HG02840 (cell line): ENCODE measurements around the gene PTPRD.

ENCODE experiments used
- ATAC-seq: cut with Tn5 transposase; IDR thresholded peaks from one replicate; pipeline ENCODE4 v1.9.1; 2021; ENCODE audit warnings: mild to moderate bottlenecking, moderate library complexity, moderate number of reproducible peaks; ENCODE audit not compliant: unreplicated experiment, low FRiP score

Gene PTPRD

DNA sequence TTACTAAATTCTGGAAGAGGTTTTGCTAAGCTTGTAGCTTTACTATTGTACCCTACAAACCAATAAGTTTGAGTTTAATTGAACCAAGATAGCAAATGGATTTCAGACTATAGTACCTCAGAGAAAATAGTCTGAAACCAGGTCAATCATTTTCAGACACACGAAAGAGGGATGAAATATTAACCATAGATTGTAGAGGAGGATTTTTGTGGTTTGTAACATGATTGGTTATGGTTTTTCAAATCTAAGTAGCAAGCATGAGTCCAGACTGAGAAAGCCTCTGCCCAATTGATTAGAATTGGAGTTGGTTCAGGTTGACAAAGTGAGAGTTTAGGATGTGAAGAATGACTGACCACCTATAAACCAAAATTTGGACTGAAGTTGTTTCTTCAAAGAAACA lies 2250.6 kb downstream of the PTPRD start:
- ATAC-seq = no peak

DNA sequence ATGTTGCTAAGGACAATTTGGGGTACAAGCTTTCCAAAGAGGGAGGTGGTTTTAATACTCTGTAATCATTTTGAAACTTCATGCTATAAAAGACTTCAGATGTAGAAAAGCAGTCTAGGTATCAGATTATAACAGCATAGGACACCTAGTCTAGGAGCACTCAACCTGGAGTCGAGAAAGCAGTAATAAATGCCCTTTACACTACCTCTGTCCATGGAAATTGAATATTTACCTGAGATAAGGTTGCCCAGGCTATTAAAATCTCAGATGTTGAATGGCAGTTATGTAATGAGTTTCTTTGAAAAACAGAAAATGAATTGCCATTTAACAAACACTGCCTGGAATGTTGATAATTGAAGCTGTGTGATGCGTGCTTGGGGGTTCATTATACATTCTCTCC lies 2251.4 kb downstream of the PTPRD start:
- no peak for ATAC-seq

DNA sequence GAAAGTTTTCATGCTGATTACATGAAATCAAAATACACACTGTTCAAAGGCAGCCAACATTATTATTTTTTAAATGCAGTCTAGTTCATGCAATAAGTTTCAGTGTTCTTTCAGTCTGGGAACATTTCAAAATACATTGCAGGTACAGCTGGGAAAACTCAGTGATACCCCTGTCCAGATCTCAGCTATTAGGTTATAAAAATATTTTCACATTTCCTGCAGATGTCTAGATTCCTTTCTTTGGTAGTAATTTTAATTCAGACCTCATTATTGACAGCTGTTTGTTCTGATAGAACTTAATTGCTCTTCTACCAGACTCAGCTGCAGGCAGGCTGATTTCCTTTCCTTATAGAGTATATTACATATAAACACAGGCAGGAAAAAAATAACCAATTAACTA lies 2256.4 kb downstream of the PTPRD start:
- ATAC-seq = no peak

DNA sequence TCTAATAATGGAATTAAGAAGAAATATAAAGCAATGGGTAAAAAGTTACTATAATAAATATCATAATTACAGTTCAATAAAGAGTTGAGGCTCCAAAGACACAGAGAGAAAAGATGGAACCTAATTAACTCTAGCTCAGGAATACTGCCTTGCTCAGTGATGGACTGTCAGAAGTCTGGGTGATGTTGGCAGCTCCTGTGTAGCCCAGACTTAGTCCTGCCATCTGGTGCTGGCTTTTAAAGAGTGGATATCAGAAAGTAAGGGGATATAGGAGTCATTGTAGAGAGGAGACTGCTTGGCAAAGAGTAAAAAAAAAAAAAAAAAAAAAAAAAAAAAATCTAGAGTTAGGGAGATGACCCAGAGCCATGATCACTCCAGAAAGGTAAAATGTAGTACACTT lies 2261.4 kb downstream of the PTPRD start:
- no peak for ATAC-seq

DNA sequence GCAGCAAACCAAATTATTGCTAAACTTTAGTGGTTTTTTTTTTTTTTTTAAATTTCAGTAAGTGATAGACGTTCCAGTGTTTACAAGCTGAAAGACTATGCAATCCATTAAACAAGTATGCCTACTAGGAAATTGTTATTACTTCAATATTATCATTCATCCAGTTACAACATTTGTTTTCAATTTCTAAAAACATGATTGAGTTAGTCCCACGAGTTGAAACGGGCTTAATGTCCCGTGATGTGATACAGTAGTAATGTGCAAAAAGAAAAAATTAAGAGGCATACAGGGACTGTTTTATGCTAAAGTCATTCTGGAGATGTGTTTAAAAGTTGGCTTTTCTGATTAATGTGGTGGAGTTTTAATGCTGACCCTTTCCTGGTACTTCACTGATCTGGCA lies 2262.9 kb downstream of the PTPRD start:
- no peak for ATAC-seq

DNA sequence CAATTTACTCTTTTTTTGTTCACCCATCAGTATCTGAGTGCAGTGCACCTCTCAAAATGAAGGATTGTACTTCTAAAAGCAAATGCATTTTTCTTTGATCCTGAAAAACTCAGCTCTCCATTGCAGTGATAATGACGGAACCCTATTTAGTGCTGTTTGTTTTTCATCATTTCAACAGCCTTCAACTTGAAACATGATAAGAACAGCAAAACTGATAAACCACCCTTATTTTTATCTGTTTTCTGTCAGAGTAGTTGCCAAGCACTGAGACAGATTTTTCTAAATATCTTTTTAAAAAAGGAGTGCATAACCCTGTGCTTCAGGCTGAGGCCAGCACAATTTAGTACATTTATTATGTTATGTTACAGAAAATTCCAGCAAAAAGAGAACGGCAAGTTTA lies 2263.4 kb downstream of the PTPRD start:
- no peak for ATAC-seq

DNA sequence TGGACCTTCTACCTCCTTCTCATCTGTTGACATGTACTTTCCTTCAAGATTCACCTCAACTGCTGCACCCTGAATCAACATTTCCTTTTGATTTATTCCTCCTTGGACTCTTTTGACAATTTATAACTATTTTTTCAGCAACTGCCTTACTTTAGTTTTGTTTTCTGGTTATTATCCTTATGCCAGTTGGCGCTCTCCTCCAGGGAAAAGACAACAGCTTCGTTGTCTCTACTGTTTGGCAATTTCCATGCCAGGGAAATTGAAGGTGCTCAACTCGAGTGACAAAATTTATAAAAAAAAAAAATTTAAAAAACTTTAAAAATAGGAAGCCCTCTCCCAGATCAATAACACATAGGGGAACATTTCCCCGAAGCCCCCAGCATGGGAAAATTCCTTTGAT lies 2264.0 kb downstream of the PTPRD start:
- ATAC-seq = no peak

DNA sequence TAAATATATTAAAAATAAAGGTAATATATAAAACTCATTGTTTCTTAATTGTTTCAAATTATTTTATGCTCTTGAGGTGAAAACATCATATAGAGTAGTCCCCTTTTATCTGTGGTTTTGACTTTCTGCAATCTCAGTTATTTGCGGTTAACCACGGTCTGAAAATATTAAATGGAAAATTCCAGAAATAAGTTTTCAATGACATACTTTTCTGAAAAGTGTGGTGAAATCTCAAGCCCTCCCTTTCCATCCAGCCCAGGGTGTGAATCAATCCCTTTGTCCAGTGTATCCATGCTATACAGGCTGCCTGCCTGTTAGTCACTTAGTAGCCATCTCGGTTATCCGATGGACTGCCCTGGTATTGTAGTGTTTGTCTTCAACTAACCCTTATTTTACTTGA lies 2266.5 kb downstream of the PTPRD start:
- ATAC-seq = no peak

DNA sequence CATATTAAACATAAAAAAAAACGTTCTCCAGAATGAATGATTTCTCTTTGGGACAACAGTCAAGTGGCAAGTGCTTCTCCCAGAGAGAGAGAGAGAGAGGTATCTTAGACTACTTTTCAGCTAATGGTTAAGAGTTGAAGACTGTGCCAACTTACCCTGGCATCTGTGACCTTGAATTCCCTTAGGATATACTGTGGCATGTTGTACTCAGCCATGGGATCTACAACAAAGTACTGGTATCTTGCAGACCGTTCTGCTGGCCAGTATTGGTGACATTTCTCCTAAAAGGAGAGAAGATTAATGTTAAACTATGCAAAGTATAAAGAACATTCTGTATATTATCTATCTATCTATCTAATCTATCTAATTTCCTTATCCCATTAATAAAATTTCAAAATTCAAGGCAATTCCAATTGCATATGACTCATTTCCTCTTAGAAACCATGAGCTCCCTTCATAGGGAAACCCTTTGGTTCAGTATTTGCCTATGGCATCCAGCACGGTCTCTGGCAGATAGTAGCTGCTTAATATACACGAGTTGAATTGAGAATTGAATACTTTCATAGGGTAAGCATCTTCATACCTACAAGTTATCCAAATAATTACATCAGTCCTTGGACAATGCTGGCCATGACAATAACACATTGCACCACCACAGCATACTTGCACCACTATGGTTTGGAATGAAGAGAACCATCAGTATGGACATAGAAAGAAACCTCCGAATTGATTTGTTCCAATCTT lies 2273.9 kb downstream of the PTPRD start:
- ATAC-seq = no peak

DNA sequence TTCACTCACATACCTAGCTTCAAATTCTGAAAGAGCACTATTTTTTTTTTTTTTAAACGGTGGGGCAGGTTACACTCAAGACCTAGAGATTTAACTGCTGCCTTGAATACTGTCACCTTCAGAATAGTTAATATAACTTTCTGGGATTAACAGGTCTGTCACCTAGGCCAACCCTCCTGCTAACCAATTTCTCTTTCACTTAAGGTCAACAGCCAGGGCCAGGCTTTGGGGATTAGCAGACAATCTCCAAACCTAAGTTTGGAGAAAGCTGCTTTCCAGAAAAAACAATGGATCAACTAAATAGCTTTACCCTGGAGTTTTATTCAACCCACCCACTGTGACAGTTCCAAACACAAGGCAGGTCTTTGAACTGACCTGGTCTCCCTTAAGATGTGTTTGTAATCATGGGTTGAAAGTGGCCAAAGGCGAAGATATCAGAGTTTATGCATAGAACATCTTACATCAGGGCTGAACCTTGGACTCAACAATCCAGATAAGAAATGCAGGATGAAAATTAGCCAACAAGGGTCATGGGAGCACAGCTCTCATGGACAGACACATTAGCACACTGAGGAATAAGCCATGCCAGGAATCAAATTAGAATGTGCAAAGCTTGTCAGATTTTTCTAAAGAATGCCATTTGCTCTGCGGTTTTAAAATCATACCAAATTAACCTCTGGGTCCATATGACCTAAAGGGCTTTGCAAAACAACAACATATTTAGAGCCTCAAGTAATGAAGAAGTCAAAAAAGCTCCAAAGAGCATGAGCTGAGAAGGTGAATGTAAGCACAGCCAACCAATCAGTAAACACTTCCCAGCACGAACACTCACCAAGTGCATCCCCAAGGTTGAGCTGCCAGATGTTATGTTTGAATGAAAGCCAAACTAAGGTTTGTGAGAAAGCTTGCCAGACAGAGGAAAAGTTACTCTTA lies 2274.7 kb downstream of the PTPRD start:
- ATAC-seq = no peak

DNA sequence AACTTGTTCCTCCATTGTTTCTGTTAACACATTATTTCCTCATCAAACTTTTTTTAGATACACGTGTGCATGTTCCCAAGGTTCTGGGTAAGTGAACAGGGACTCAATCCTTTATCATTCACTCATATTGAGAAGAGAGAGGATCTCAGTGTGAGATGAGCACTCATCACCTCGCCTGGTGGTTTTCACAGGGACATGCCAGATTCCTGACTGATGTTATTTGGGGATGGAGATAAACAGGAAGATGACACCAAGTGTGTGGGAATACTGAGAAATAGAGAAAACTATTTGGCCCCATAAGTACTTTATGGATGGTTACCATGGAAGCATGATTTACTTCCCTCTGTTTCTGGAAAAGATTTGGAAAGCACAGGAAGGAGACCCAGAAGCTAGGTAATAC lies 2279.9 kb downstream of the PTPRD start:
- no peak for ATAC-seq

DNA sequence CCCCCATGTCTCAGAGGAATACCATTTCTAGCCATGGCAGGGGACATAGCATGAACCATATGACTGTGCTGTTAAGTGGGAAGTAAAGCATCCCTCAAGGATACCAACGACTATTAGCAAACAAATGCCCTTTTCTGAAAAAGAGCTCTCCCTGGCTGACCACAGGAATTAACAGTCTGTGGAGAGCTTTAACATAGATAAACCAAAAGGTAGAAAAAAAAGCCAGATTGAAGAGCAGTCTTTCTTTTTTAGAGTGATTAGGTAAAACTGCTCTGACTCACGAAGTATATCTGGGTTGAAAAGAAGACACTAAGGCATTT lies 2280.5 kb downstream of the PTPRD start:
- ATAC-seq = no peak

DNA sequence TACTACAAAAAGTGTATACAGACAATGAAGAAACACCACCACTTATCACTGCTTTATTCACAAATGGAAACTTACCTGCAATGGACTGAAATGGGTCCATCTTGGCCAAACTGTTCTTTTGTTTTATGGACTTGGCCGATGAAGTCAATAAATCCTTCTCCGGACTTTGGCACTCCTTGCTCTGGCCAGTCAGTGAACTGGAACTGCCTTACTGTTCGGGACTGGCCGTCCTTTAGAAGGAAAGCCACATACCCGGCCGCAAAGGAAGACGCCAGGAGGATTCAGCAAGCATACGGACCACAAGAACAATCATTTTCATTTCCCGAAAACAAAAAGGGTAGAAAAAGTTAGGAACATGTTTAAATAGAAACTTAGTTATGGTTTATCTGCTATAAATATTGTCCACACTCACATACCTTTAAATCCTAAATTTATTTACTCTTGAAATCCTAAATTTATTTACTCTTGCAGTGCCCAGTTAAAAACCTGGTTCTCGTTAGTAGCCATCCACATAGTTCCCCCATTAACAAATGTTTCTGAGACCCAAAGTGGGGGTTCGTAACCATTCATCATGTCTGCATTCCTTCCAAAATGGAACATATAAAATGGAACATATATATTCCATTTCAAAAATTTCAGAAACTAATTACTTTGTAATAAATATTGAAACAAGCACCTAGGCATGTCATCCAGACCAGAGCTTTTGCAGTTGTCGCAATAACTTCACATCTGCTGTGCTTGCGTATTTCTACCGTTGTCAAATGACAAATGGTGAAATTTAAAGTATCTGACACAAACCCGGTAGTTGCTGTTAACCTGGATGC lies 2281.1 kb downstream of the PTPRD start:
- no peak for ATAC-seq

DNA sequence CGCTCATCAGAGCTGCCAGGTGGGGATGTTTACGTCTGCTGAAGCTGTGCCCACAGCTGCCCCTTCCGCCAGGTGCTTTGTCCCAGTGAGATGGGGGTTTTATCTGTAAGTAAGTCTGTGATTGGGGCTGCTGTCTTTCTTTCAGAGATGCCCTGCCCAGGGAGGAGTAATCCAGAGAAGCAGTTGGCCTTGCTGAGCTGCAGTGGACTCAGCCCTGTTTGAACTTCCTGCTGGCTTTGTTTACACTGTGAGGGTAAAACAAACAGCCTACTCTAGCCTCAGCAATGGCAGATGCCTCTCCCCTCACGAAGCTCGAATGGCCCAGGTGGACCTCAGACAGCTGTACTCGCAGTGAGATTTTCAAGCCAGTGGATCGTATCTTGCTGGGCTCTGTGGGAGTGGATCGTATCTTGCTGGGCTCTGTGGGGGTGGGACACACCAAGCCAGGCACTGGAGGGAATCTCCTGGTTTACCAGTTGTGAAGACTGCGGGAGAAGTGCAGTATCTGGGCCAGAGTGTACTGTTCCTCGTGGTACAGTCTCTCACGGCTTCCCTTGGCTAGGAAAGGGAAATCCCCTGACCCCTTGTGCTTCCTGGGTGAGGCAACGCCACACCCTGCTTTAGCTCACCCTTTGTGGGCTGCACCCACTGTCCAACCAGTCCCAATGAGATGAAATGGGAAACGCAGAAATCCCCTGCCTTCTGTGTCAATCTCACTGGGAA lies 2283.1 kb downstream of the PTPRD start:
- ATAC-seq = no peak

DNA sequence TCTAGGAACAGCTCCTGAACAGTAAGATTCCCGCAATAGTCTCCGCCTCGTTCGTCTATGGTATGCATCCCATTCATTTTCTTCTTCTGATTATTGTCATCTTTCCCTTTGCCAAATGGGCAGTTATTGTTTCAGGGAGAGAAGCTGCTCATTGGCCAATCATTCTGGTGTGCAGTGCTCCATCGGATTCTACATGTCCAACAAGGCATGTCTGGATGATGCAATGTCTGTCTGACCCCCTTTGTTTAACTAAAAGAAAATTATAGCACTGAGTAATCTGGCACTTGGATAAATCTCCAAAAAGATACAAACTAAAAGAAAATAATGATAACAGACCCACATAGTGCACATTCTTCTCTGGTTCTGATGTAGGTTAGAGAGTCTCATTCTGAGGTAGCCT lies 2297.6 kb downstream of the PTPRD start:
- no peak for ATAC-seq

DNA sequence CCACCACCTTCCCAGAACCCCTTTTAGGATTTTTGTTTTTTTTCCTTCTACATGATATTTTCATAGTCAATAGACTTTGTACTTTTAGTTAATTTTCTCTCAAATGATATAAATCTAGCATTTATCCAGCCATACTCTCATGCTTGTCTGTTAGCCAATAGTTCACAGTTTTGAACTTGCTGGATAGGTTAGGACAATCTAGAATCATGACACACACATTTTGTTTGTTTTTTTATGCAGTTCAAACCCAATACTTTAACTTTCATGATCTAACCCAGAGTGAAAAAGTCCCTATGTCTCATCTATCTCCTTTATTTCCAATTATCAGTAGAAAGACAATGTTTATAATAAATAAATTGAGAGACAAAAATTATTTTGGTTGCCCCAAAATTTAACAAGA lies 2303.5 kb downstream of the PTPRD start:
- no peak for ATAC-seq

DNA sequence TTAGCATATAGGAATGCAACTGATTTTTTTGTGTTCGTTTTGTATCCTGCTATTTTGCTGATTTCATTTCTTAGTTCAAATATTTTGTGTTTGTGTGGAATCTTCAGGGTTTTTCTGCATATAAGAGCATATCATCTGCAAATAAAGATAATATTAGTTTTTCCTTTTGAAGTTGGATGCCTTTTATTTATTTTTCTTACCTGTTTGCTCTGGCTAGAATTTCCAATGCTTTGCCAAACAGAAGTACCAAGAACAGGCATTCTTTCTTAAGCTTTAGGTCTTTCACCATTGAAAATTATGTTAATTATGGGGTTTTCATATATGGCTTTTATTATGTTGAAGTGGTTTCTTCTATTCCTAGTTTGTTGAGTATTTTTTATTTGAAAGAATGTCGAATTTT lies 2308.1 kb downstream of the PTPRD start:
- no peak for ATAC-seq

DNA sequence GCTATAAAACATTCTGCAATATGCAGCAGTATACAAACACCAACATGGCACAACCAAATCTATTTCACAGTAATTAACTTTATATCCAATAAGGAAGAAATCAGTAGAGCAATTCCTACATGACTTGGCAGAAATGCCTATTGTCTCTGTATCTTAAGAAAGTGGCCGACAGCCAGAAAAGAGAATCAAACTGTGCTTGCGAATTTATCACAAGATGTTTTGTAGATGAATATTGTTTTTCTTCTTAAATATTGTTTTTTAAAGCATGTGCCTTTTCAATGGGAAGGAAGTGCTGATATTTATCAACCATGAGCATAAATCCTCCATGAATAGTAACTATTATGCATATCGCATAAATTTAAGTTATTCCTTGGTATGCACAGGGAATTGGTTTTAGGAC lies 2311.5 kb downstream of the PTPRD start:
- no peak for ATAC-seq

DNA sequence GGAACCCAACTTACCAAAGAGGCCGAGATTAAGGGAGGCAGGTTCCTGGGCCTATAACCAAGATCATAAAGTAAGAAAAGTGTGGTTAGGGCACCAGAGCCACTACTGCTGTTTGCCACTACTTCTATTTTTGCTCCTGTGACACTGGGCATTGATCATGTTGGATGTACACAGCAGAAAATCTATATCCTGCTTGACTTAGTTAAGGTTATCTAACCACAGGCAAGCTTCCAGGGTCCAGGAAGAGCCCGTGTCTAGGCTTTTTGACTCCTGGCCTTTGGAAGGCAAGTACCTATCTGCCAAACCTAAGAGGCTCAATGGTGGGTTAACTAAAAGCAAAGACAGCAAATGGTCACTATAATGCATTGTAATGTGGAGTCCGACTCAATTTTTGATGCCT lies 2315.8 kb downstream of the PTPRD start:
- ATAC-seq = no peak

DNA sequence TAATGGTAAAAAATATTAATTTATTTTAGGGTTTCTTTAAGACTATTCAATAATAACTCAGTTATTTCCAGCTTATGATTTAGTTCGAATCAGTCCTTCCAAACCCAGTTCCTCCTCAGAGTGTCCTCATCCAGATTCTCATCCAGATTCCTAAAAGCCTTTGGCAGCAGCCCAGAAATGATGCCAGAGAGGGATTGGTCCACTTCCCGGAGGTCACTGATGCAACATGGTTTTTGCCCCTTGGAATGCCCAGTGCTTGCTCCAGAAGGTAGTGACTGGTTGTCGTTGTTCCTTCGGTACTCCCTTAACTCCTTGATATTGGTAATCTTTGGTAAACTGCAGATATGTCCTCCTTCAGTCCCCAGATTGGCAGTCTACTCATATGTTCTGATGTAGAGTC lies 2320.1 kb downstream of the PTPRD start:
- no peak for ATAC-seq

DNA sequence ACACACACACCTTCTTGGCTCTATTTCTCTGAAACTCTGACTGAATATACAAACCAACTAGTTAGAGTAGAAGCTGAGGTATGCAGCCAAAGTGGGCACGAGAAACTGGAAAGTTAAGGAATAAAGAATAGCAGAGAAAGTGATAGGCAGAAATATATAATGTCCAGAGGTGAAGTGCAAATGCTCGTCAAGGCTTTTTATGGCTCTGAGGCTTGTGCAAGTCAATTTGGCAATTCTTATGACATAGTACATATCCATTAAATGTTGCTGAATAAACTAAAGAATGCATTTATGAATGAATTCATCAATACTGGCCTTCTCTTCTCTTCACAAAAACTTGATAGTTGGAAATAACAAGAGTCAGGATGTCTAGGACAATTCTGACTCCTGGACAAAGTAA lies 2323.1 kb downstream of the PTPRD start:
- no peak for ATAC-seq
